Epithelial cell of proximal tubule (primary cell): ENCODE measurements around the gene SMAD3. TPM values are rescaled to one million over a fixed set of nuclear protein-coding genes. Genes with fewer than 3 reads are reported as not detected.

Experiments used
- DNase-seq: peaks from one replicate; pipeline ENCODE4 v3.0.0-alpha.2; 2011; ENCODE audit warnings: low read depth
- H3K4me3 ChIP-seq: 2 replicates; pipeline ENCODE4 v1.5.1; 2011; ENCODE audit warnings: low read depth, mild to moderate bottlenecking, low read length
- total RNA-seq: library from RNA; depleted of rRNA; stranded (reverse); fragments of >200 nt; gene quantifications from 2 replicates; pipeline ENCODE4 v1.2.3, GENCODE V29; 2015
- TF ChIP-seq, protein P1 (sequence below): conservative IDR thresholded peaks from 2 replicates; pipeline ENCODE4 v1.5.1; 2012; ENCODE audit warnings: low read depth, mild to moderate bottlenecking, low read length

The SMAD3 gene
- total RNA-seq, 1 donor from 2014 or later = 97.4 TPM

DNA sequence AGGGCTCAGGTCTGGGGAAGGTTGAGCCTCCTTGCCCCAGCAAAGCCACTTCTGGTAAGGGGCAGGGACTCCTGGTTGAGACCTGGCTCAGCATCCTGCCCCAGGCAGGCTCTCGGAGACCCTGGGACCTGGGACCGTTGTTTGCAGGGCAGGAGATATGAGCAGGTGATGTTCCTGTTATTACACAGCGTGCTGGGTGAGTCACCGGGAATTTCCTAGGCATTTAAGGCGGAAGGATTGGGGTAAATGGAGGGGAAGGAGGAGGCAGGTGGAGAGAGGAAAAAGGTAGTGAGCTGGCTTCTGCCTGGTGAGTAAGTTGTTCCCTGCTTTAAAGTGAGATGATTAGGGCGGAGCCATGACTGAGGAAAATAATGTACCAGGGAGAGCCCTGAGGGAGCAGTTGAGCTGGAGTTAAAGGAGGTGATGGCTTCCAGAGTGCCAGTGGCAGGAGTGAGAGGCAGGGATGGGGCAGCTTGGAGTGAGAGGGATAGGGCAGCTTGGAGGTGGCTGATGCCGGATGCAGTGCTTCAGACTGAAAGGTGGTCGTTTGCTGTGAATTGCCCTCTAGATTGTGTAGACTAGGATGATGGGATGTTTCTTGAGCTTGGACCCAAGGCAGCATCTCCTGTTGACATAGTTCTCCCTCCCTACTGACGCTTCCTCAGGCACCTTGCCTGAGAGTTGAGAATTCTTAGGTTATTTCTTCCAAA is 109.6 kb downstream of the SMAD3 start:
- TF ChIP-seq, protein P1, sequence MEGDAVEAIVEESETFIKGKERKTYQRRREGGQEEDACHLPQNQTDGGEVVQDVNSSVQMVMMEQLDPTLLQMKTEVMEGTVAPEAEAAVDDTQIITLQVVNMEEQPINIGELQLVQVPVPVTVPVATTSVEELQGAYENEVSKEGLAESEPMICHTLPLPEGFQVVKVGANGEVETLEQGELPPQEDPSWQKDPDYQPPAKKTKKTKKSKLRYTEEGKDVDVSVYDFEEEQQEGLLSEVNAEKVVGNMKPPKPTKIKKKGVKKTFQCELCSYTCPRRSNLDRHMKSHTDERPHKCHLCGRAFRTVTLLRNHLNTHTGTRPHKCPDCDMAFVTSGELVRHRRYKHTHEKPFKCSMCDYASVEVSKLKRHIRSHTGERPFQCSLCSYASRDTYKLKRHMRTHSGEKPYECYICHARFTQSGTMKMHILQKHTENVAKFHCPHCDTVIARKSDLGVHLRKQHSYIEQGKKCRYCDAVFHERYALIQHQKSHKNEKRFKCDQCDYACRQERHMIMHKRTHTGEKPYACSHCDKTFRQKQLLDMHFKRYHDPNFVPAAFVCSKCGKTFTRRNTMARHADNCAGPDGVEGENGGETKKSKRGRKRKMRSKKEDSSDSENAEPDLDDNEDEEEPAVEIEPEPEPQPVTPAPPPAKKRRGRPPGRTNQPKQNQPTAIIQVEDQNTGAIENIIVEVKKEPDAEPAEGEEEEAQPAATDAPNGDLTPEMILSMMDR = no peak
- peak; percentile 79 for DNase-seq
- no peak overlapping the region for H3K4me3 ChIP-seq

DNA sequence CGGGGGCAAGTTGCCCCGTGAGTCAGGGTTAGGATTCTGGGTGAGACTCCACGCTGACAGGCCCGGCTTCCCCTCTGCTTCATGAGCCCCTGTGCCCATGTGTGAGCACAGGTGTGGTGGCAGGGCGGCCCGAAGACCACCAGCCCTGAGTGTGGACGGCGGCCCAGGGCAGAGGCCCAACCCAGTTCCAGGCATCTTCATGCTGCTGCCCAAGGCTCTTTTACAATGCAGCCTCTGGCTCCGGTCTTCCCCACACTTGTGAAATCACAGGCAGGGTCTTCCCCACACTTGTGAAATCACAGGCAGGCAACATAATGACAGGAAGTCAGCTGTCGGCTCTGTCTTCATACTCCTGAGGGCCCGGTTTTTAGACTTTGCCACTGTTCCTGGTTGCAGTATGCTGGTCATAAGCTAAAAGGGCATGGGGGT is 110.3 kb downstream of the SMAD3 start:
- TF ChIP-seq, protein P1 = no peak
- DNase-seq = no peak

DNA sequence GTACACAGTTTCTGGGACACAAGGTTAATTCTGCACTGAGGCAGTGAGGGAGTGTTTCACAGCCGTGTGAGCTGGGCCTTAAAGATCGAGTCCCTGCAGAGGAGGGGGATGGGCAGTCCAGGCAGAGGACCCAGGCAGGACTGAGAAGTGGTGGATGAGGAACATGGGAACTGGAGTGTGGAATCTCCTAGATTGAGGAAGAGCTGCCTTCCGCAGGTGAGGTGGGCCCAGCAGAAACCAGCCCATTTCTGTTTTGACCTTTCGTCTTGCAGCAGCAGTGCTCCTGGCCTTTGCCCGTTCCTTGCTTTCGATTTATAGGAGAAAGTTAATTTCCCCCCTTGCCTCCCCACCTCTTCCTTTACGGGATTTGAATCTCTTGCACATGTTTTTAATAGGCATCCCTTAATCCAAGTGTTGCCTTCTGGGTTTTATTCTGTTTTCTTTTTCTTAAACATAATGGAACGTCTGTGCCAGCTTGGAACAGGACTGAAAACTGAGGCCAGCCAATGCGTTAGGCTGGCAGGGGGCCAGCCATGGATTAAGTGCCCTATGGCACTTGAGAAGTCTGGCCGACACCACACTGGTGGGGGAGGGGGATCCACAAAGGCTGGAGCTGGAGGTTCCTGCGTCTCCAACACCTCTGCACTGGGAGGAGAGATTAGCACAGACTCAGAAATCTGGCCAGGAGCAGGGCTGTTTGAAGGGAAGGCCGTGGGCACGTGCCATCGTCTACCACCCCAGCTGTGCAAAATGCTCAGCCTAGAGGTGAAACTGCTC is 111.0 kb downstream of the SMAD3 start:
- no peak overlapping the region for H3K4me3 ChIP-seq
- TF ChIP-seq, protein P1 = no peak
- DNase-seq = no peak

More for the DNA sequence above, 110.3 kb downstream of the SMAD3 start:
- H3K4me3 ChIP-seq = no peak overlapping the region

DNA sequence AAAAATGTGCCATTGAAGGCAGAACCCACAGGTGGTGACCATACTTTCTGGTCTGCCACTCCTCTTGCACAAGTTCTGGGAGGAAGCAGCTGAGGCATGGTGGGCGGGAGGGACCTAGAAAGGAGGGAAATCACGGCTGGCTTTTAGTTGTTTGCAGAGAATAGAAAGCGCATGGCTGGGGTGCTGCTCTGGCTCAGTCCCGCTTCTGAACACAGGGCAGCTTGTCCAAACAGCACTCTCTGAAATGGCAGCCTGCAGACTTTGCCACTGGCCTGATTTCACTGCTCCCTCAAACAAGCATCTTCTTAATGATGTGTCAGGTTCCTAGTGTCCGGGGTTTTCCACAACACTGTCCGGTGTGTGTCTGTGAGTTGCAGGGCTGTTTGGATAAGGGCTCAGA is 112.3 kb downstream of the SMAD3 start:
- no peak overlapping the region for H3K4me3 ChIP-seq
- DNase-seq = no peak
- TF ChIP-seq, protein P1 = no peak

DNA sequence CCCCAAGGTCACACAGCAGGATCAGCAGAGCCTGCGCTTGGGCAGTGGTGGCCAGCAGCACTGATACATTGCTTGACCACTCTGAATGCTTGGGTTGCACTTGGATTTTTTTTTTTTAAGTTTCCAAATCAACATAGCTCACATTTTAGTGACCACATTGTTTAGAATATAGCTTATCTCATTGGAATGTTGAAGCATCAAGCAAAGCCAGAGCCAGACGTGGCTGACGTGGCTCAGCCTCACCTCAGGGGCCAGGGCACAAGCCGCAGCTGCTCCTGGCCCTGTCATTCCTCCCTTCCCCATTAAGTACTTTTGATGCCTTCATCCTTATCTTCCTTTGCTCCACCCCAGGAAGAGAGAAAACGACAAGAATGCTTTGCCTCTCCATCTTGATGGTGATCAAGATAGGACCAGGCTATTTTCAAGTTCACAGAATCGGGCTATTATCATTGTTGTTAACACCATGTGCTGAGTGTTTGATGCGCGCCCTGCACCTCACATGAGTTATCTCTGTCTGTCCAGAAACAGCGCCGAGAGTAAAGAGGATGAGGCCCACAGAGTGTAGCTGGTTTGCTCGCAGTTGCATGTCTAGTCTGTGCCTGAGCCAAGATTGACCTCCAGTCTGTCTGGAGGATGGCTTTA is 113.3 kb downstream of the SMAD3 start:
- TF ChIP-seq, protein P1 = no peak
- H3K4me3 ChIP-seq = no peak overlapping the region
- no peak for DNase-seq

DNA sequence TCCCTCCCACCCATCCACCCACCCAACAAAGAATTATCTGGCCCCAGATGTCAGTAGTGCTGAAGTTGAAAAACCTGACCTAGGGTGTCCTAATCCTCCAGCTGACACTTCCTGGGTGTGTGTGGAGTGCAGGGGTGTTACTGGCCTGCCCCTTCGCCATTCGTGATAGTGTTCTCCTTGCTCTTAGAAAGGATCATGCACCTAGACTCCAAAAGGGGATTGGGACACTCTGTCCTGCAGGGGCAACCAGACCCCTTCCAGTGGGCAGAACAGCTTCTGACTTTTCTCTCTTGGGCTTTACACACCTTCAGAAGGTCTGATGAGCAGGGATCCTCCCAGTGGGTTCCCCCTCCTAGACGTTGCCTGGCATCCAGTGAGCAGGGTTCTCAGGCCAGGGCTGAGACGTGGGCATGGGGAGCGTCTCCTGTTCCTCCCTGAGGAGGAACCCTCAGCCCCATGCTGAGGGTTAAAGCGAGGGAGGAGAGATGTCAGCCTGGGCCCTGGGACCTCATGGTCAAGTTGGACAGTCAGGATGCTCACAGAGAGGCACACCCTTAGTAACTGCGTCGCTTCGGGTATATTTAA is 114.1 kb downstream of the SMAD3 start:
- no peak for DNase-seq
- TF ChIP-seq, protein P1 = no peak
- no peak overlapping the region for H3K4me3 ChIP-seq
